Measurements from ENCODE around the gene KLHL29. TPM values are rescaled to one million over a fixed set of nuclear protein-coding genes. Genes with fewer than 3 reads are reported as not detected.

KLHL29 gene
- total and polyA plus RNA-seq, 10 of the 15 experiments (the other 5 are each of a cell fraction or from before 2014, with no cell fraction given): 1.4 to 19.5 (median 6.1) TPM

- no peak for ATAC-seq
- H3K9me3 ChIP-seq (replicated peaks; ENCODE audit: control insufficient read depth, insufficient read depth, low read length): no peaks in the 10 kb centered on the region
- POLR2A ChIA-PET: no interaction called here
- no peaks in the 10 kb centered on the region for H3K79me2 ChIP-seq (ENCODE audit: control insufficient read depth, insufficient read depth, low read length)
- CTCF ChIA-PET: interaction anchor here (0.6 kb wide), 1 partner anchor 127 kb away, joined by 3 read pairs; no protein-coding TSS in a partner anchor
- RAD21 ChIA-PET (ENCODE audit: unreplicated experiment): no interaction called here
- TF ChIP-seq NRF1 (conservative IDR thresholded peaks at IDR 0.05; ENCODE audit: low read depth, low read length): no peak
- TF ChIP-seq CHD2 (IDR thresholded peaks at IDR 0.05; ENCODE audit: borderline replicate concordance, low read depth, low read length): no peak
- TF ChIP-seq FOXK2 (IDR thresholded peaks at IDR 0.05): no peak
- TF ChIP-seq CEBPB (IDR thresholded peaks at IDR 0.05; ENCODE audit: borderline replicate concordance in 1 of 2, low read depth in 2 of 2, low read length in 2 of 2): no peak
- TF ChIP-seq GATAD2B (conservative IDR thresholded peaks at IDR 0.05; ENCODE audit: low read depth): no peak
- no peak for FAIRE-seq
- BruUV-seq (replicated peaks): no TSS peak
- H3K27ac ChIP-seq (ENCODE audit: control insufficient read depth, insufficient read depth): no peak overlapping the region
- WGBS (ENCODE audit: insufficient coverage, insufficient replicate concordance, low lambda C conversion rate, missing lambda C conversion rate): 95% methylated on average over 2 of the region's 2 CpGs
- H3K27me3 ChIP-seq (replicated peaks in 1 of 2; ENCODE audit: control insufficient read depth in 2 of 2, insufficient read depth in 2 of 2, low read length in 1 of 2): no peaks in the 10 kb centered on the region
- intact Hi-C loops (cut with micrococcal nuclease; ENCODE audit: unreplicated experiment) (no loop called here), in situ Hi-C loops (cut with MboI) (no loop called here)
- no peak for DNase-seq (ENCODE audit: low read depth, low spot score)
- no peak overlapping the region for H3K4me2 ChIP-seq (ENCODE audit: control insufficient read depth, insufficient read depth)
- H2AFZ ChIP-seq (ENCODE audit: control insufficient read depth, low read depth, low read length): no peak overlapping the region
- no peak overlapping the region for H3K4me3 ChIP-seq
- H3K9ac ChIP-seq (ENCODE audit: control insufficient read depth, insufficient read depth, low read length): no peak overlapping the region
- no peaks in the 10 kb centered on the region for H3K4me1 ChIP-seq (ENCODE audit: control insufficient read depth, insufficient read depth, low read length)
- H4K20me1 ChIP-seq (ENCODE audit: control insufficient read depth, insufficient read depth): no peaks in the 10 kb centered on the region; the same call in 1 of the 2 replicates
- peaks cover 0 to 3% of the 10 kb centered on the region in 2 experiments; a peak in 2 of 4 replicates for H3K36me3 ChIP-seq (ENCODE audit: control insufficient read depth in 2 of 2, insufficient read depth in 2 of 2, low read length in 1 of 2)
- SMC1A ChIA-PET (ENCODE audit: uncharacterized antibody, unreplicated experiment): no interaction called here
Measured at GRCh38 chr2:23538566-23538965, 153.6 kb downstream of the KLHL29 start.

- ChIA-PET SMC1A (ENCODE audit: uncharacterized antibody, unreplicated experiment) (no interaction called here), POLR2A (no interaction called here), RAD21 (ENCODE audit: unreplicated experiment) (no interaction called here), CTCF (no interaction called here)
- H3K9ac ChIP-seq (ENCODE audit: control insufficient read depth, insufficient read depth, low read length): no peak overlapping the region
- in situ Hi-C loops (cut with MboI): no loop called here
- no peak overlapping the region for H3K4me3 ChIP-seq
- FAIRE-seq: no peak
- no peak overlapping the region for H2AFZ ChIP-seq (ENCODE audit: control insufficient read depth, low read depth, low read length)
- H3K27ac ChIP-seq (ENCODE audit: control insufficient read depth, insufficient read depth): no peak overlapping the region
- H3K79me2 ChIP-seq (ENCODE audit: control insufficient read depth, insufficient read depth, low read length): no peaks in the 10 kb centered on the region
- intact Hi-C loops (cut with micrococcal nuclease; ENCODE audit: unreplicated experiment): no loop called here
- no peak for ATAC-seq
- H3K9me3 ChIP-seq (replicated peaks; ENCODE audit: control insufficient read depth, insufficient read depth, low read length): no peaks in the 10 kb centered on the region
- DNase-seq (ENCODE audit: low read depth, low spot score): no peak
- H3K4me2 ChIP-seq (ENCODE audit: control insufficient read depth, insufficient read depth): no peak overlapping the region
- no peaks in the 10 kb centered on the region for H3K4me1 ChIP-seq (ENCODE audit: control insufficient read depth, insufficient read depth, low read length)
- no peaks in the 10 kb centered on the region; the same call in 1 of the 2 replicates for H4K20me1 ChIP-seq (ENCODE audit: control insufficient read depth, insufficient read depth)
- 56% methylated on average over 8 of the region's 8 CpGs for WGBS (ENCODE audit: insufficient coverage, insufficient replicate concordance, low lambda C conversion rate, missing lambda C conversion rate)
- no peak for TF ChIP-seq CBFB (IDR thresholded peaks at IDR 0.05; ENCODE audit: low read depth)
- peaks cover 0 to 5% of the 10 kb centered on the region in 2 experiments; a peak in 2 of 4 replicates for H3K36me3 ChIP-seq (ENCODE audit: control insufficient read depth in 2 of 2, insufficient read depth in 2 of 2, low read length in 1 of 2)
- H3K27me3 ChIP-seq (replicated peaks in 1 of 2; ENCODE audit: control insufficient read depth in 2 of 2, insufficient read depth in 2 of 2, low read length in 1 of 2): no peaks in the 10 kb centered on the region
- BruUV-seq (replicated peaks): no TSS peak
Measured at GRCh38 chr2:23540804-23541360, 155.9 kb downstream of the KLHL29 start.
